ENCODE data around the gene SV2B. TPM values are rescaled to one million over a fixed set of nuclear protein-coding genes. Genes with fewer than 3 reads are reported as not detected.

SV2B gene
- total RNA-seq: not detected

DNA sequence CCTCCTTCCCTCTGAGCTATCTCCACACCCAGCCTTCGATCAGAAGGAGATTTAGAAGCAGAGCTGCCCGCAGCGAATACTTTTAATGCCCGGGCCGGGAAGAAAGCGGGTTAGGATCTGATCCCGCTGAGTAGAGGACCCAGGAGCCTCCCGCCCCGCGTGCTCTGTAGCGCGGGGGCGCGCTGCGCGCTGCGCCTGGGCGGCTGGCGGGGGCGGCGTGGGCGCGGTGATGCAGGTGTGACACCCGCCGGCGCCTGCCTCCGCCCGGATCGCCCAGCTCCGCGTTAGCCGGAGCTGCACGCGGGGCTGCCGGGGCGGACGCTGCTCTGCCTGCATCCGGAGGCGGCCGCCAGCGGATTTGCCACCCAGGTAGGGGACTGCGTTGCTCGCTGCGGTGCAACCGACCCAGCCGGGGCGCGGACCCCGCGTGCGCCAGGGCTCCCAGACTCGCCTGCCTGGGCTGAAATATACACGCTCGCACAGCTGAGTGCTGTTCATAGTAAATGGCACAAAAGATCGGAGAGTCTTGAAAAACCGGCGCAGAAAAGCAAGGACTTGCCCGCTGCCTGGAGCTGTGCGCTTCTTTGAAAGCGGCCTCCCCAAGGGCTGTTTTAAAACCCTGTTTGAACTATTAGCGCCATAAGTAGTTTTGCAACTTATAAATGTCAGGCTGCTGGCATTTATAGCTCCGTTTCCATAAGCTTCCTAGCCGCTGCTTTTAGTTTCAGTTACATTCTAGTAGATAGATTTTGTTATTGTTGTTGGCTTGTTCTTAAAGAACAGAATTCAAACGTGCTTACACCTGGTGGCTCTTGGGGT is at the start of gene SV2B:
SV2B (plus strand) TSS at position 263 of the 819 bp plus-strand sequence. CDS start 126,007 bp downstream, outside the sequence.
- DNase-seq (ENCODE audit: low spot score) (peak; percentile 70), ATAC-seq (peak; percentile 84 to 86)
- peaks cover 56 to 75% of the 10 kb centered on the region in 2 donors for H3K27me3 Mint-ChIP-seq
- H3K4me1 Mint-ChIP-seq (ENCODE audit: low read depth in 2 of 2): peaks cover 5 to 21% of the 10 kb centered on the region in 2 donors
- no peak within 1 kb of the TSS for H3K27ac Mint-ChIP-seq
- H3K4me3 Mint-ChIP-seq: peak within 1 kb of the TSS; percentile 72
- H3K36me3 Mint-ChIP-seq: peaks cover 4% of the 10 kb centered on the region
- H3K9me3 Mint-ChIP-seq: no peaks in the 10 kb centered on the region

DNA sequence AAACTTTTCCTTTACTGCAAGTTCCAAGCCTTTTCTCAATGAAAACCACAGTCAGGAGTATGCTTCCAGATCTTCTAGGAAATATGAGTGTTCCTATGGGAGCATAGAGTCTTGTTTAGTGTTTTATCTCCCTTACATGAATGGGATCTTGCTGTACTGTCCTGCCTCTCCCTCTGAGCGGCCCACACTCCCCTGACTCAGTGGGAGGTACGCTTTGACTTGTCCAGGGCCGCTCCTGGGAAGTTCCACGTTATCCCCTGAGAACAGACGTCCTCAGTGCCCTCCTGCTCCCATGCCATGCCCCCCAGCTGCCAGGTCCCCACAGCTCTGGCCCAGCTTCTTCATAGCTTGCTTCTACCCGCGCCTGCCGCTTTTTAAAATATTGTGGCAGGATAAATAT is 48.8 kb upstream of the SV2B start:
- H3K27me3 Mint-ChIP-seq: peaks cover 41 to 50% of the 10 kb centered on the region in 2 donors
- H3K36me3 Mint-ChIP-seq: no peaks in the 10 kb centered on the region
- H3K4me3 Mint-ChIP-seq: no peak overlapping the region
- DNase-seq (ENCODE audit: low spot score) (no peak), ATAC-seq (no peak)
- peaks cover 16 to 17% of the 10 kb centered on the region in 2 donors for H3K4me1 Mint-ChIP-seq (ENCODE audit: low read depth in 2 of 2)
- no peak overlapping the region for H3K27ac Mint-ChIP-seq
- H3K9me3 Mint-ChIP-seq: no peaks in the 10 kb centered on the region

GRCh38 chr15:91054816-91055215 is 45.2 kb upstream of the SV2B start:
- no peak for DNase-seq (ENCODE audit: low spot score)
- Mint-ChIP-seq H3K4me3 (no peak overlapping the region), H3K4me1 (ENCODE audit: low read depth in 2 of 2) (no peaks in the 10 kb centered on the region), H3K27me3 (peaks cover 54 to 68% of the 10 kb centered on the region in 2 donors), H3K27ac (no peak overlapping the region), H3K36me3 (no peaks in the 10 kb centered on the region), H3K9me3 (no peaks in the 10 kb centered on the region)
- ATAC-seq: no peak

- ATAC-seq (peak in 1 of 2 donors; percentile 45), DNase-seq (ENCODE audit: low spot score) (no peak)
- H3K27ac Mint-ChIP-seq: no peak overlapping the region
- peaks cover 56 to 68% of the 10 kb centered on the region in 2 donors for H3K27me3 Mint-ChIP-seq
- H3K4me3 Mint-ChIP-seq: no peak overlapping the region
- no peaks in the 10 kb centered on the region for H3K36me3 Mint-ChIP-seq
- H3K9me3 Mint-ChIP-seq: no peaks in the 10 kb centered on the region
- no peaks in the 10 kb centered on the region for H3K4me1 Mint-ChIP-seq (ENCODE audit: low read depth in 2 of 2)
These were observed 44.3 kb upstream of the SV2B start for GRCh38 chr15:91055548-91056331.

DNA sequence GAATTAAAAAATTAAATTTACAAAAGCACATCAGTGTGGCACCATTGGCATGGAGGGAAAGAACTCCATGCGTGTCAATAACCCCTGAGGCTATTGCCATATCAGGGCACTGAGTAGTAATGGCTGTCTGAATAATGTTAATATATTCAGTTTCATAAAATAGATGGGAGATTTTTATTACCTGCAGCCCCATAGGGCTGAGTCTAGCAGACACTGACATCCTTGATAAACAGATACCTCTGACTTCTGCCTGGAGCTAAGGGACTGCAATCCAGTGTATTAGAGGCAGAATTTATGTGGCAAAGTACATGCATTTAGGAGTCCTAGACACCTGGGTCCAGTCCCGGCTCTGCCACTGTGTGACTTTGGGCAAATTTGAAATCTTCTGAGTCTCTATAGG is 38.8 kb upstream of the SV2B start:
- H3K9me3 Mint-ChIP-seq: no peaks in the 10 kb centered on the region
- DNase-seq (ENCODE audit: low spot score) (no peak), ATAC-seq (no peak)
- no peak overlapping the region for H3K27ac Mint-ChIP-seq
- peaks cover 31 to 33% of the 10 kb centered on the region in 2 donors for H3K27me3 Mint-ChIP-seq
- H3K4me3 Mint-ChIP-seq: no peak overlapping the region
- no peaks in the 10 kb centered on the region for H3K36me3 Mint-ChIP-seq
- H3K4me1 Mint-ChIP-seq (ENCODE audit: low read depth in 2 of 2): no peaks in the 10 kb centered on the region

- DNase-seq (ENCODE audit: low spot score) (no peak), ATAC-seq (no peak)
- H3K27me3 Mint-ChIP-seq: peaks cover 25 to 33% of the 10 kb centered on the region in 2 donors
- H3K4me3 Mint-ChIP-seq: no peak overlapping the region
- H3K4me1 Mint-ChIP-seq (ENCODE audit: low read depth in 2 of 2): no peaks in the 10 kb centered on the region
- H3K36me3 Mint-ChIP-seq: no peaks in the 10 kb centered on the region
- no peak overlapping the region for H3K27ac Mint-ChIP-seq
- no peaks in the 10 kb centered on the region for H3K9me3 Mint-ChIP-seq
These were observed 38.1 kb upstream of the SV2B start for GRCh38 chr15:91061997-91062396.

GRCh38 chr15:91065505-91065904 is 34.6 kb upstream of the SV2B start:
- Mint-ChIP-seq H3K27me3 (peaks cover 24 to 33% of the 10 kb centered on the region in 2 donors), H3K9me3 (no peaks in the 10 kb centered on the region), H3K4me3 (no peak overlapping the region), H3K27ac (no peak overlapping the region), H3K36me3 (no peaks in the 10 kb centered on the region), H3K4me1 (ENCODE audit: low read depth in 2 of 2) (no peaks in the 10 kb centered on the region)
- DNase-seq (ENCODE audit: low spot score) (no peak), ATAC-seq (no peak)

GRCh38 chr15:91067036-91067435 is 33.0 kb upstream of the SV2B start:
- ATAC-seq: no peak
- peaks cover 24 to 41% of the 10 kb centered on the region in 2 donors for H3K27me3 Mint-ChIP-seq
- DNase-seq (ENCODE audit: low spot score): no peak
- no peak overlapping the region for H3K27ac Mint-ChIP-seq
- no peaks in the 10 kb centered on the region for H3K36me3 Mint-ChIP-seq
- H3K9me3 Mint-ChIP-seq: no peaks in the 10 kb centered on the region
- no peaks in the 10 kb centered on the region for H3K4me1 Mint-ChIP-seq (ENCODE audit: low read depth in 2 of 2)
- no peak overlapping the region for H3K4me3 Mint-ChIP-seq

DNA sequence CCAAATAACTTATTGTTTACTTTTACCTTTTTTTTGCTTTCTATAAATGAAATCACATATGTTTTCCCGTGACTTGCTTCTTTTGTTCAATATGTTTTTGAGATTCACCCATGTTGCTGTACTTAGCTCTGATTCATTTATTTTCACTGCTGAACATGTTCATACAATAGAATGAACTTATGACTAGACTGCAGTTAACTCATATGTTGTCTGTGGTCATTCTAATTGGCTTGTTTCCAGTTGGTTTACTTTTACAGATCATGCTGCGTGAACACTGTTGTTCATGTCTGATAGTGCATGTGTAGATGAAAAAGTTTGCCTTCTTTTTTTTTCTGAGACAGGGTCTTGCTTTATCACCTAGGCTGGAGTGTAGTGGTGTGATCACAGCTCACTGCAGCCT is 31.6 kb upstream of the SV2B start:
- H3K4me3 Mint-ChIP-seq: no peak overlapping the region
- H3K4me1 Mint-ChIP-seq (ENCODE audit: low read depth in 2 of 2): no peaks in the 10 kb centered on the region
- peaks cover 29 to 52% of the 10 kb centered on the region in 2 donors for H3K27me3 Mint-ChIP-seq
- H3K36me3 Mint-ChIP-seq: no peaks in the 10 kb centered on the region
- no peaks in the 10 kb centered on the region for H3K9me3 Mint-ChIP-seq
- no peak overlapping the region for H3K27ac Mint-ChIP-seq
- ATAC-seq (no peak), DNase-seq (ENCODE audit: low spot score) (no peak)

GRCh38 chr15:91068966-91069365 is 31.1 kb upstream of the SV2B start:
- Mint-ChIP-seq H3K36me3 (no peaks in the 10 kb centered on the region), H3K4me3 (no peak overlapping the region), H3K27me3 (peaks cover 29 to 53% of the 10 kb centered on the region in 2 donors), H3K27ac (no peak overlapping the region), H3K9me3 (no peaks in the 10 kb centered on the region), H3K4me1 (ENCODE audit: low read depth in 2 of 2) (no peaks in the 10 kb centered on the region)
- ATAC-seq: no peak
- no peak for DNase-seq (ENCODE audit: low spot score)

GRCh38 chr15:91070872-91071271 is 29.2 kb upstream of the SV2B start:
- H3K27me3 Mint-ChIP-seq: peaks cover 29 to 53% of the 10 kb centered on the region in 2 donors
- DNase-seq (ENCODE audit: low spot score) (no peak), ATAC-seq (no peak)
- H3K9me3 Mint-ChIP-seq: no peaks in the 10 kb centered on the region
- no peak overlapping the region for H3K4me3 Mint-ChIP-seq
- no peaks in the 10 kb centered on the region for H3K4me1 Mint-ChIP-seq (ENCODE audit: low read depth in 2 of 2)
- H3K36me3 Mint-ChIP-seq: no peaks in the 10 kb centered on the region
- no peak overlapping the region for H3K27ac Mint-ChIP-seq

GRCh38 chr15:91072161-91072560 is 27.9 kb upstream of the SV2B start:
- Mint-ChIP-seq H3K4me1 (ENCODE audit: low read depth in 2 of 2) (no peaks in the 10 kb centered on the region), H3K27ac (no peak overlapping the region), H3K9me3 (no peaks in the 10 kb centered on the region), H3K27me3 (peaks cover 29 to 42% of the 10 kb centered on the region in 2 donors), H3K4me3 (no peak overlapping the region), H3K36me3 (no peaks in the 10 kb centered on the region)
- ATAC-seq: no peak
- no peak for DNase-seq (ENCODE audit: low spot score)

- Mint-ChIP-seq H3K4me1 (ENCODE audit: low read depth in 2 of 2) (no peaks in the 10 kb centered on the region), H3K27me3 (peaks cover 29 to 41% of the 10 kb centered on the region in 2 donors), H3K4me3 (no peak overlapping the region), H3K36me3 (no peaks in the 10 kb centered on the region), H3K9me3 (no peaks in the 10 kb centered on the region), H3K27ac (no peak overlapping the region)
- no peak for DNase-seq (ENCODE audit: low spot score)
- no peak for ATAC-seq
These were observed 27.0 kb upstream of the SV2B start for GRCh38 chr15:91073077-91073476.

DNA sequence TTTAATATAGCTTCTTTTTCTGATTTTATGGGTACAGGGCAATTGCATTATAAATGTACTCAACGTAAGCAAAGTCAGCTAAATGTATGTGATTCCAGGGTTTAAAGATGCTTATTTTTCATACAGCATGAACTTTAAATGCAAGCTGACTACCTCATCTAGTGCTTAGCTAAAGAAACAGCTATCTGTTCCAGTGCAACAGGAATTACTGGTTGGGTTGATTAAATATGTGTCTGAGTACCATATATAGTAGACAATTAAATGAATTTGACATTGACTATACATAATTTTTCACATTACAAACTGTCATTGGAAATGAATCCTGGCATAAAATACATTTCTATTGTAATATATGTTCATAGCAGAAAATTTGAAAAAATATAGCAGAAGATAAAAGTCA is 26.3 kb upstream of the SV2B start:
- no peak for ATAC-seq

More for the DNA sequence above, 26.3 kb upstream of the SV2B start:
- H3K4me3 Mint-ChIP-seq: no peak overlapping the region
- no peaks in the 10 kb centered on the region for H3K4me1 Mint-ChIP-seq (ENCODE audit: low read depth in 2 of 2)
- no peaks in the 10 kb centered on the region for H3K9me3 Mint-ChIP-seq
- H3K27me3 Mint-ChIP-seq: peaks cover 28 to 38% of the 10 kb centered on the region in 2 donors
- H3K27ac Mint-ChIP-seq: no peak overlapping the region
- DNase-seq (ENCODE audit: low spot score): no peak
- no peaks in the 10 kb centered on the region for H3K36me3 Mint-ChIP-seq

Measured in natural killer cell treated with Interleukin-12 subunit alpha and Interleukin-12 subunit beta and Interleukin-15 and Interleukin-18, amount 100 ng/mL, for 72 hours (primary cell).